H9 (cell line): ENCODE results near the gene NEDD4L. TPM values are rescaled to one million over a fixed set of nuclear protein-coding genes. Genes with fewer than 3 reads are reported as not detected.

Experiments
- DNase-seq: peaks from one replicate; pipeline ENCODE4 v3.0.0-alpha.2; 2017
- H2AFZ ChIP-seq: one replicate; pipeline ENCODE4 v1.6.1; 2013; ENCODE audit warnings: mild to moderate bottlenecking, low read length, control low read depth, moderate library complexity
- H2AK5ac ChIP-seq: 2 replicates; pipeline ENCODE4 v1.6.1; 2013; ENCODE audit warnings: low read length, control low read depth, mixed read lengths; ENCODE audit not compliant: insufficient read length
- H2BK120ac ChIP-seq: one replicate; pipeline ENCODE4 v1.6.1; 2013; ENCODE audit warnings: low read depth, mild to moderate bottlenecking, low read length, control low read depth, inconsistent platforms; ENCODE audit not compliant: poor library complexity, severe bottlenecking
- H2BK12ac ChIP-seq: 2 replicates; pipeline ENCODE4 v1.6.1; 2013; ENCODE audit warnings: low read length, control low read depth, mixed read lengths, low read depth; ENCODE audit not compliant: insufficient read length
- H2BK15ac ChIP-seq: 2 replicates; pipeline ENCODE4 v1.6.1; 2013; ENCODE audit warnings: low read depth, low read length, control low read depth
- H2BK20ac ChIP-seq: one replicate; pipeline ENCODE4 v1.6.1; 2013; ENCODE audit warnings: low read depth, mild to moderate bottlenecking, low read length, control low read depth, inconsistent platforms; ENCODE audit not compliant: poor library complexity, severe bottlenecking
- H2BK5ac ChIP-seq: 2 replicates; pipeline ENCODE4 v1.6.1; 2013; ENCODE audit warnings: low read length, control low read depth, mixed read lengths; ENCODE audit not compliant: insufficient read length
- H3K14ac ChIP-seq: 2 replicates; pipeline ENCODE4 v1.6.1; 2013; ENCODE audit warnings: low read length, control low read depth; ENCODE audit not compliant: insufficient read depth
- H3K18ac ChIP-seq: 2 replicates; pipeline ENCODE4 v1.6.1; 2013; ENCODE audit warnings: low read depth, mild to moderate bottlenecking, mixed read lengths, low read length, control low read depth; ENCODE audit not compliant: insufficient read length
- H3K23ac ChIP-seq: 2 replicates; pipeline ENCODE4 v1.6.1; 2013; ENCODE audit warnings: low read length, control low read depth, mixed read lengths, low read depth; ENCODE audit not compliant: insufficient read length
- H3K23me2 ChIP-seq: 2 replicates; pipeline ENCODE4 v1.6.1; 2013; ENCODE audit warnings: low read depth, mild to moderate bottlenecking, mixed read lengths, low read length, control low read depth; ENCODE audit not compliant: insufficient read length, poor library complexity, severe bottlenecking
- H3K27ac ChIP-seq: 2 replicates; pipeline ENCODE4 v1.5.1; 2013; ENCODE audit warnings: low read length, control low read depth, mixed read lengths, low read depth; ENCODE audit not compliant: insufficient read length
- H3K27me3 ChIP-seq: 2 replicates; pipeline ENCODE4 v1.6.1; 2013; ENCODE audit warnings: low read length, control low read depth, inconsistent platforms; ENCODE audit not compliant: insufficient read depth
- H3K4ac ChIP-seq: 2 replicates; pipeline ENCODE4 v1.6.1; 2013; ENCODE audit warnings: low read depth, mild to moderate bottlenecking, control low read depth, inconsistent platforms, low read length, moderate library complexity
- H3K4me1 ChIP-seq: 2 replicates; pipeline ENCODE4 v1.6.1; 2013; ENCODE audit warnings: low read length, control low read depth, inconsistent platforms; ENCODE audit not compliant: insufficient read depth
- H3K4me2 ChIP-seq: 2 replicates; pipeline ENCODE4 v1.6.1; 2013; ENCODE audit warnings: low read length, control low read depth, mixed read lengths; ENCODE audit not compliant: insufficient read length, insufficient read depth
- H3K56ac ChIP-seq: 2 replicates; pipeline ENCODE4 v1.6.1; 2013; ENCODE audit warnings: low read depth, mild to moderate bottlenecking, mixed read lengths, low read length, control low read depth; ENCODE audit not compliant: insufficient read length
- H3K79me1 ChIP-seq: 2 replicates; pipeline ENCODE4 v1.6.1; 2013; ENCODE audit warnings: low read depth, mild to moderate bottlenecking, moderate library complexity, low read length, control low read depth, inconsistent platforms; ENCODE audit not compliant: insufficient read depth, poor library complexity, severe bottlenecking
- H3K79me2 ChIP-seq: 2 replicates; pipeline ENCODE4 v1.6.1; 2013; ENCODE audit warnings: low read length, control low read depth, inconsistent platforms; ENCODE audit not compliant: insufficient read depth
- H3K9ac ChIP-seq: 2 replicates; pipeline ENCODE4 v1.6.1; 2013; ENCODE audit warnings: low read length, control low read depth, mixed read lengths; ENCODE audit not compliant: insufficient read length; ENCODE audit errors: extremely low read depth
- H3K9me3 ChIP-seq: one replicate; pipeline ENCODE4 v1.6.1; 2013; ENCODE audit warnings: low read depth, low read length, inconsistent platforms; ENCODE audit not compliant: control insufficient read depth
- H3T11ph ChIP-seq: one replicate; pipeline ENCODE4 v1.6.1; 2013; ENCODE audit warnings: mild to moderate bottlenecking, low read length, control low read depth, inconsistent platforms
- H4K20me1 ChIP-seq: one replicate; pipeline ENCODE4 v1.6.1; 2013; ENCODE audit not compliant: control insufficient read depth, insufficient read length, insufficient read depth
- H4K5ac ChIP-seq: 2 replicates; pipeline ENCODE4 v1.6.1; 2013; ENCODE audit warnings: low read depth, mild to moderate bottlenecking, mixed read lengths, low read length, control low read depth; ENCODE audit not compliant: insufficient read length
- H4K8ac ChIP-seq: replicated peaks from 2 replicates; pipeline ENCODE4 v1.6.1; 2013; ENCODE audit warnings: low read length, control low read depth, mixed read lengths, low read depth; ENCODE audit not compliant: insufficient read length
- H4K91ac ChIP-seq: 2 replicates; pipeline ENCODE4 v1.6.1; 2013; ENCODE audit warnings: low read depth, mild to moderate bottlenecking, moderate library complexity, mixed read lengths, low read length, control low read depth; ENCODE audit not compliant: insufficient read length
- H3K27ac Mint-ChIP-seq, 3 experiments: 2 replicates in 2 of 3; 3 replicates in 1 of 3; pipeline ENCODE4 v1.8.0; 2020 to 2021; ENCODE audit warnings: mixed read lengths in 3 of 3, mild to moderate bottlenecking in 1 of 3, moderate library complexity in 1 of 3
- H3K27me3 Mint-ChIP-seq: 2 replicates; pipeline ENCODE4 v1.8.0; 2021; ENCODE audit warnings: low read depth, mild to moderate bottlenecking, moderate library complexity, mixed read lengths
- H3K36me3 Mint-ChIP-seq, 3 experiments: 2 replicates in 2 of 3; 3 replicates in 1 of 3; pipeline ENCODE4 v1.8.0; 2020 to 2021; ENCODE audit warnings: low read depth in 3 of 3, mixed read lengths in 3 of 3; ENCODE audit not compliant: insufficient read depth in 1 of 3
- H3K4me1 Mint-ChIP-seq, 2 experiments: 2 replicates each; pipeline ENCODE4 v1.8.0; 2020; ENCODE audit warnings: mixed read lengths in 2 of 2
- H3K4me3 Mint-ChIP-seq, 2 experiments: 2 replicates in 1 of 2; 3 replicates in 1 of 2; pipeline ENCODE4 v1.8.0; 2020 to 2021; ENCODE audit warnings: mild to moderate bottlenecking in 2 of 2, mixed read lengths in 2 of 2, moderate library complexity in 1 of 2
- H3K9me3 Mint-ChIP-seq, 2 experiments: 2 replicates in 1 of 2; 3 replicates in 1 of 2; pipeline ENCODE4 v1.8.0; 2020; ENCODE audit warnings: mild to moderate bottlenecking in 2 of 2, mixed read lengths in 2 of 2, moderate library complexity in 1 of 2
- WGBS: extraction: QIAGEN DNeasy Blood & Tissue Kit; methylation state at CpG from one replicate; pipeline ENCODE4 v1.1.7; 2013; ENCODE audit warnings: missing lambda C conversion rate, low lambda C conversion rate, mixed read lengths; ENCODE audit not compliant: insufficient read length; ENCODE audit errors: extremely low coverage; 5-methylcytosine and 5-hydroxymethylcytosine counted together
- total RNA-seq: library from RNA; stranded (reverse); gene quantifications from 2 replicates; pipeline ENCODE4 v1.2.1, GENCODE V29; 2021
- TF ChIP-seq, protein P1 (sequence below): fragments of 200-600 bp; sonication (generic); conservative IDR thresholded peaks from 3 replicates; pipeline ENCODE4 v1.8.0; 2021; ENCODE audit warnings: antibody characterized with exemption, mild to moderate bottlenecking

The NEDD4L gene
- total RNA-seq, 1 experiment from 2014 or later: 76.3 TPM

DNA sequence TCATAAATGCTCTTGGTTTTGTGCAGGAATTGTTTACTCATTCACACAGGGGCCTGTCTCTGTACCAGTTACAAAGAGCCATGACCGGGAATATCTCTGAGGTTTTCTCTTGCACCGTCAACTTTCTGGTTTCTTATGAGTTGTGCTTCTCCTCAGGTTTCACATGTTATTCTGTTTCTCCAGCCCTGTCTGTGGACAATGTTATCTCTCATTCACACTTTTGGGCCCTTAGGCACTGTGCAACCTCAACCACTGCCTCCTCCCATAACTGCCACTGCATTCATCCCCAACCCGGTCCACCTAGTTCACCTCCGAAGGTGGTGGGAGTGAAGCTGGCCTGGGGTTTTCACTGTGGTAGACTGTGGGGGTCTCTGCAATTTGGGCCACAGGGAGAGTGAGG is 22.5 kb upstream of the NEDD4L start:
- peaks cover 2% of the 10 kb centered on the region; the same call in 1 of the 2 replicates for H3K27me3 Mint-ChIP-seq
- Histone ChIP-seq H3T11ph (no peak overlapping the region), H3K27ac (no peak overlapping the region), H2AFZ (no peak overlapping the region), H4K20me1 (no peaks in the 10 kb centered on the region), H3K23ac (no peak overlapping the region), H4K5ac (no peak overlapping the region), H3K23me2 (no peaks in the 10 kb centered on the region), H2AK5ac (no peak overlapping the region), H3K14ac (no peak overlapping the region), H3K56ac (no peak overlapping the region), H3K4ac (no peak overlapping the region), H2BK15ac (no peak overlapping the region), H3K4me1 (peaks cover 3% of the 10 kb centered on the region; the same call in 1 of the 2 replicates), H2BK120ac (no peak overlapping the region), H2BK20ac (no peak overlapping the region), H2BK5ac (no peak overlapping the region), H3K27me3 (no peaks in the 10 kb centered on the region), H3K9ac (no peak overlapping the region), H3K4me2 (no peak overlapping the region), H3K18ac (no peak overlapping the region), H3K79me2 (no peaks in the 10 kb centered on the region), H4K8ac (no peak overlapping the region), H4K91ac (no peak overlapping the region), H3K9me3 (no peaks in the 10 kb centered on the region), H3K79me1 (no peaks in the 10 kb centered on the region), H2BK12ac (no peak overlapping the region)
- H3K9me3 Mint-ChIP-seq: peaks cover 7% of the 10 kb centered on the region in 2 experiments
- peaks cover 0 to 7% (median 1%) of the 10 kb centered on the region in 3 experiments; a peak in 4 of 7 replicates for H3K36me3 Mint-ChIP-seq
- H3K4me3 Mint-ChIP-seq: no peak overlapping the region
- no peak for DNase-seq
- TF ChIP-seq, protein P1, sequence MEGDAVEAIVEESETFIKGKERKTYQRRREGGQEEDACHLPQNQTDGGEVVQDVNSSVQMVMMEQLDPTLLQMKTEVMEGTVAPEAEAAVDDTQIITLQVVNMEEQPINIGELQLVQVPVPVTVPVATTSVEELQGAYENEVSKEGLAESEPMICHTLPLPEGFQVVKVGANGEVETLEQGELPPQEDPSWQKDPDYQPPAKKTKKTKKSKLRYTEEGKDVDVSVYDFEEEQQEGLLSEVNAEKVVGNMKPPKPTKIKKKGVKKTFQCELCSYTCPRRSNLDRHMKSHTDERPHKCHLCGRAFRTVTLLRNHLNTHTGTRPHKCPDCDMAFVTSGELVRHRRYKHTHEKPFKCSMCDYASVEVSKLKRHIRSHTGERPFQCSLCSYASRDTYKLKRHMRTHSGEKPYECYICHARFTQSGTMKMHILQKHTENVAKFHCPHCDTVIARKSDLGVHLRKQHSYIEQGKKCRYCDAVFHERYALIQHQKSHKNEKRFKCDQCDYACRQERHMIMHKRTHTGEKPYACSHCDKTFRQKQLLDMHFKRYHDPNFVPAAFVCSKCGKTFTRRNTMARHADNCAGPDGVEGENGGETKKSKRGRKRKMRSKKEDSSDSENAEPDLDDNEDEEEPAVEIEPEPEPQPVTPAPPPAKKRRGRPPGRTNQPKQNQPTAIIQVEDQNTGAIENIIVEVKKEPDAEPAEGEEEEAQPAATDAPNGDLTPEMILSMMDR: no peak
- WGBS: no CpG with 5 or more reads among the region's 4 CpGs
- no peak overlapping the region; a peak in 2 of 7 replicates for H3K27ac Mint-ChIP-seq
- peaks cover 20 to 29% of the 10 kb centered on the region in 2 experiments for H3K4me1 Mint-ChIP-seq
